HuH-7.5 (cell line): ENCODE data around the gene HTRA2.

Experiments
- DNase-seq: peaks from one replicate; pipeline ENCODE4 v3.0.0; 2011; ENCODE audit warnings: low spot score

HTRA2 gene

GRCh38 chr2:74500578-74500946, 29.2 kb upstream of the HTRA2 start:
- no peak for DNase-seq

DNA sequence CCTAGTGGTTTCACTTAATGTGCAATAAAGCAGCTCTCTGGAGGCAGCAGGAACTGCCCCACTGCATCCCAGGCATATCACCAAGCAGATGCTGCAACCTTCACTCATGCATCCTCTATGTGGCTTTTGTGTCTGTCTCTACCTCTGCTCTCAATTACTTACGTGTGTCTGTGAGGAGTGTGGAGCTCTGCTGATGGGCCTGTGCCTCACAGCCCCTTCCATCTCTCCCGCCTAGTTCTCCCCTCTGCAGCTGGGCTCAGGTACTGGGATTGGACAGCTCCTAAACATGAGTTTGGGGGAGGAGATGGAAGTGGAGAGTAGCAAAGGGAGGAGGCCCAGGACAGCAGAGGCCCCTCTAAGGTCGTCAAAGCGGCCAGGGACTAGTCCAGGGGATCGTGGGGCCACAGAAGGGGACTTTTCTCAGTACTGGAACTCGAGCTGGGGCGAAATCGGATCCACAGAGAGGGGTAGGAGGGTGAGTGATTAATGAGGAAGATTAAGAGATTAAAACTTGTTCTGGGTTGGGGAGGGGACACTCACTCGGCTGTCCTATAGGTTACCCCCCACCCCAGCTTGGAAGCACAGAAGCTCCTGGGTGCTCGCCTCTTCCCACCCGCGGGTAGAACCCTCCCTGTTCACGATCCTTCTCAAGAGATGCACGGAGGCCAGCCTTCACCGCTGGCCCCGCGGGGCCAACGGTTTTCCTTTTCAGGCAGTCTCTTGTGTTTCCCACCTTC, 28.2 kb upstream of the HTRA2 start:
- no peak for DNase-seq

GRCh38 chr2:74502147-74502719, 27.5 kb upstream of the HTRA2 start:
- DNase-seq = peak; percentile 84

GRCh38 chr2:74502720-74503505, 26.8 kb upstream of the HTRA2 start:
- no peak for DNase-seq

DNA sequence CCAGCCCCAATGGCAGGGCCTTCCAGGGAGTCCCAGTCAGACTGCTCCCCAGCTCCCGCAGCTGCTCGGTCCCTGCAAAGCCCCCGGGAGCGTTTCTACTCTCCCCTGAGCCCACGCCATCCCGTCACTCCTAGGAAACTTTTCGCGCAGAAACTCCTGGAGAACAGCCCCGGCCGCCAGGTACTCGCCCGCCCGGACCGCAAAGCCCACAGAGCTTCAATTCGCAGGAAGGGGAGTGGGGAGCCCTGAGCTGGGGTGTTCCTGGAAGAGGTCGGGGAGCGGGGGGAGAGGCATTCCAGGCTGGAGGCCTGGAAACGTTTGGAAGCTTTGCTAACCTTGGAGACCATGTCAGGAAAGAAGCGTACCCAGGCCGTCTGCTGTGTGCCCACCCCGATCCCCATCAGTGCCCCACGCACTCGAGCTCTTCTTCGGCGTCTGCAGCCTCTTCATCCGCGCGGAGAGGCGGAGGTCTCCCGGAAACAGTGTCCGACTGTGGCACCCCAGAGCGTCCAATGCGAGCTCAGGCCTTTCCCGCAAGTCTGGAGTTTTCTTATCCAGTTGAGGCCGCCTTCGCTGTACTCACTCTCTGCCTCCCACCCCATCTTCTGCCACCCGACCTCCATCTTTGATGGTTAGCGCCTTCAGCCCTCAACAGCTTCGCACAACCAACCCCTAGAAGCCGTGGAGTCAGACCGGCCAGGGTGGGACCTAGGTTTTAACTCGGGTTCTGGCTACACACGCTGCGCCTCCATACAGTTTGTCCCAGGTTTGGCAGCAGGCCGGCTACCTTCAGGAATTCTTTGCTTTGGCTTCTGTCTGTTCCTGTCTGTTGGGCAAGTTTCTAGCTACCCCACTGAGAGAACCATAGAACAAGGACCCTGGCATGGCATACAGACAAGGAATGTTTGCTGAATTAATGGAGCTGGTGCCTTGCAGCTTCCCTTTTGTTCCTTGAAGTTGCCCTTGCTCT, 25.9 kb upstream of the HTRA2 start:
- no peak for DNase-seq

DNA sequence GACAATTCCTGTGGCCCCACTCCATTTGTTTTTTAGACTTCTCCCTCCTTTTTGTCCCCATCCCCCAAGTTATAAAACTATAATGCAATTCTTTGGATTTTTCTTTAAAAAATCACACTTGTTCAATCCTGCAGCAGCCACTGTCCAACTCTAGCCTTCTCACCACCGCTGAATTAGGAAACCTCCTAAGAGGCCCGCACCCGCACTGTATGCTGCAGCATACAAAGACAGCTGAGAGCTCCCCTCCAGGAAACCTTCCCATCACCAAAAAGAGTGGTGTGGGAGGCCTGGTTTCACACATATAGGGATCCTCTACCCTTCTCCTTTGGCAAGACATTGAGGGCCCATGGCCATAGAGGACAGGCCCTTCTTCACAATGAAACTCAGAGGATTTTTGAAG, 25.1 kb upstream of the HTRA2 start:
- DNase-seq = no peak

GRCh38 chr2:74505448-74506246, 24.1 kb upstream of the HTRA2 start:
- no peak for DNase-seq

- peak; percentile 92 for DNase-seq
These were observed 22.4 kb upstream of the HTRA2 start, which contains the start of gene PCGF1 for GRCh38 chr2:74507145-74507925. TSS of gene PCGF1 (minus strand) at chr2:74507695. CDS start at chr2:74507668, 27 bp downstream.

- no peak for DNase-seq
These were observed 21.7 kb upstream of the HTRA2 start for GRCh38 chr2:74507926-74508520.

- no peak for DNase-seq
These were observed 19.5 kb upstream of the HTRA2 start for GRCh38 chr2:74510272-74510671.

DNA sequence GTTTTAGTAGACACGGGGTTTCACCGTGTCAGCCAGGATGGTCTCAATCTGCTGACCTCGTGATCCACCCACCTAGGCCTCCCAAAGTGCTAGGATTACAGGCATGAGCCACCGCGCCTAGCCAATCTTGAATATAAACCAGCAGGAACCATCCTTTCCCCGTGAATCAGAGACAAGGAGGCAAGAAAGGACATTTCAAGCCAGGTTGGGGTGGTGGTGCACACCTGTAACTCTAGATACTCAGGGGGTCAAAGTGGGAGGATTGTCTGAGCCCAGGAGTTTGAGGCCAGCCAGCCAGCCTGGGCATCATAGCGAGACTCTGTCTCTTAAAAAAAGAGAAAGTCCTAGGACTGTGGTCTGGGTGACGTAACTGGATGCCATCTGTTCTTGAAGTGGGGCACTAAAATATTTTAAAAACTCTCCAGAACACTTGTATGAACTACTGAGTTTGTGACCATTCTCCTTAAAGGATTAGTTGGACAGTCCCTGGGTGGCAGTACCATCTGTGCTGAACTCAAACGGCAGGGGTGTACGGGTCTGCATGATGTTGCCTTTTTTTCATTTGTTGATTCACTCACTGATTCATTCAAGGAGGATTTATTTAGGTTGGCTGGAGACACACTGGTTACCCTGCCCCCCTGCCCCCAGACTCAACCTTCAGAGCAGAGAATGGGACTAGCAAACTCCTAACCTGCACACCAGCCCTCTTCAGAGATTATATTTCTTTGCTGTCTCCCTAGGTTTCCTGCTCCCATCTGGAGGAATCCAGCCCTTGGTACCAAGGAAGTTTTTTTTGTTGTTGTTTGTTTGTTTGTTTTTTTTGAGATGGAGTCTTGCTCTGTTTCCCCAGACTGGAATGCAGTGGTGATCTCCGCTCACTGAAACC, 18.4 kb upstream of the HTRA2 start:
- DNase-seq = no peak

DNA sequence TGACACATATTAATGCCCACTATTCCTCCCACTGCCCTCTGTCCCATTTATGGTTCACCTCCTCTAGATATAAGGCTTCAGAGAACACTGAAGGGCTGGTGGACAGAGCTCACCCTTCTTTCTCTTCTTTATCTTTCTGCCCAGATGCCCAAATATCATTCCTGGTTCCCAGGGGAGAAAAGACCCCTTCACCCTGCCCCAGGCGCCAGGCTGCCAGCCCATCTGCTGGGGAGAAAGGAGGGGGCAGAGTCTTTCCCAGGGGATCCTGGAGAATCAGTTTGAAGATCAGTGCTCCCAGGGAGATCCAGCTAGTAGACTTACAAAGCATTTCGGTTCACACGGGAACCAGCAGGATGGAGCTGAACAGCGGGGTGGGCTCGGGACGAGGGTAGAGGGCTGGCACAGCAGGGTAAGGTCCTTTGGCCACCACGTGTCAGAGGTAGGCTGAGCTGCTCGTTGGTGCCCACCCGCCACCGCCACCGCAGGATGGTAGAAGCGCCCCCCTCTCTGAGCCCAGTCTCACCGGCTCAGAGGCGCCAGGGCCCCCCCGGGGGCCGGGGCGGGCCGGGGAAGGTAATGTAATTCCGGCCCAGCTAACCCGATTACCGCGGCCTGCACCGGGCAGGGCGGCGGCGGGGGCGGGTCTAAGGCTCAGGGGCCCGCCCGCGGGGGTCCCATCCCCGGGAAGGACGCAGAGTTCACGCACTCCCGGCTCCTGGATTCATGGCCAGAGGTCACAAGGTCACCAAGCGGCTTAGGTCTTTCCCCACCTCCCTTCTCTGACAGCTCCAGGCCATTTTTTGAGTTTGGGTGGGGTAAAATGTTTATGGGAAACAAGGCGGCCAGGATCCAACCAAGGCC, 16.8 kb upstream of the HTRA2 start:
- no peak for DNase-seq

DNA sequence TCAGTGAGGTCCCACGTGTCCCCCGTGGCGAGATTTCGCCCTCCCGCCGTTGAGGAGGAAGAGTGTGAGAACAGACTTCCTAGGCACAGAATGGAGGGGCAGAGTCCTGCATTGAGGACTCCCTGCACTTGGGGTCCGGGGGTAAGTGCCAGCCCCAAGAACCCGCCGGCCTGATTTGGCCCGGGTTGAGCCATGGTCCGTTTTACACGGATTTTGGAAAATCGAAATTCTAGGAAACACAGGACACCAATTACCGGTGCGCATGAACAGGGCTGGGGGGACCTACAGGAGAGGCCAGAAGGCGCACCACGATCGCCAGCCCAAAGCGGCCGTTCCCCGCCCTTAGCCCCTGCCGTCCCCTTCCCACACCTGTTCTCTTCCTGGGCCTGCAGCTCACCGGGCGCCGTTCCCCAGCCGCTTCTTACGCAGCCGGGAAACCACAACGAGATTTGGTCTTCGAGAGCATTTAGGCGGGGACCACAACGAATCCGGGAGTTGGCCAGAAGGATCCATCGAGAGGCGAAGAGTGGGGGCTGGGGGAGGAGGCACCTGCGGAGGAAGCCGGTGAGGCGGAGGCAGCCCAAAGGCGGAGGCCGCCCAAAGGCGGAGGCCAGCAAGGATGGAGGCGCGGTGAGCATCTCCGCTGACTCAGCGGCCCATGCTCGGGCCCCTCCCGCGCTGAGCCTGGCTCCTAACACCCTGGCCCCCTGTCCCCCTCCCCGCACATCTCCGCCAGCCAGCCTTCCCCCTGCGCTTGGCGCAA, 15.9 kb upstream of the HTRA2 start:
- no peak for DNase-seq

GRCh38 chr2:74514368-74515270, 15.1 kb upstream of the HTRA2 start, which contains the start of gene TLX2:
TSS of gene TLX2 (plus strand) at chr2:74514450. CDS start at chr2:74514807, 357 bp downstream.
- DNase-seq = no peak

DNA sequence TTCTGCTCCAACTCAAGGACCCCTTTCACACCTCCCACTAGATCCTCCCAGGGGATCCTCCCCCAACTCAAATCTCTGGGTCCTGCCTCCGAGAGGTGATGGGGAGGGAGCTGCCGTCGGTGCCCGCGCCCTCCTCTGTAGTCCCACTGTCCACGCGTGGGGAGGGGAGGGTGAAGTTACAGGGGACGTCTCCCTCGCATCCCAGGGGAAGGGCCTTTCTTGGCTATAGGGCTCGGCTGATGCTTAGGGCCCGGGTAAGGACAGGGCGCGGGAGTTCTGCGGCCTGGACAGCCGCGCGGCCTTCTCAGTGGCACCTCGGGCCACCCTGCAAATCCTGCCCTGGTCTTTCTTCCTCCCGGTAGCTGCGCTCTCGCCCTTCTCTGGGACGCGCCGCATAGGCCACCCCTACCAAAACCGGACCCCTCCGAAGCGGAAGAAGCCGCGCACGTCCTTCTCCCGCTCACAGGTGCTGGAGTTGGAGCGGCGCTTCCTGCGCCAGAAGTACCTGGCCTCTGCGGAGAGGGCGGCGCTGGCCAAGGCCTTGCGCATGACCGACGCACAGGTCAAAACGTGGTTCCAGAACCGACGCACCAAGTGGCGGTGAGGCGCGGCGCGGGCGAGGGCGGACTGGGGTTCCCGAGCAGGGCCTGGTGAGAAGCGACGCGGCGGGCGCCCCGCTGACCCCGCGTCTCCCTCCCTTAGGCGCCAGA, 14.3 kb upstream of the HTRA2 start:
- DNase-seq = no peak
